ENCODE data around the gene PTPN9. TPM values are rescaled to one million over a fixed set of nuclear protein-coding genes. Genes with fewer than 3 reads are reported as not detected.

PTPN9 gene
- total and polyA plus RNA-seq, 2 of the 13 experiments (the other 11 are each of a cell fraction or from before 2014, with no cell fraction given) = 16.6 to 19.9 TPM

- no peak; the same call in 1 of the 2 replicates for TF ChIP-seq NFAT5 (CRISPR knock-in tag; IDR thresholded peaks at IDR 0.05)
- TF ChIP-seq KLF9 (CRISPR knock-in tag; IDR thresholded peaks at IDR 0.05; ENCODE audit: low read depth) = no peak
- no peak for TF ChIP-seq EP300 (IDR thresholded peaks at IDR 0.05; ENCODE audit: low read depth in 2 of 2, low read length in 2 of 2)
- no peak for TF ChIP-seq EP300 (CRISPR knock-in tag; IDR thresholded peaks at IDR 0.05; ENCODE audit: borderline replicate concordance)
- no peak for TF ChIP-seq SNRNP70 (IDR thresholded peaks at IDR 0.05; ENCODE audit: low read depth, low read length)
- TF ChIP-seq FOXO1 (CRISPR knock-in tag; IDR thresholded peaks at IDR 0.05) = no peak
- TF ChIP-seq UBTF (CRISPR knock-in tag; IDR thresholded peaks at IDR 0.05) = peak; percentile 15
- no peak for TF ChIP-seq ZNF446 (CRISPR knock-in tag; IDR thresholded peaks at IDR 0.05)
- 0 out of 2 replicates have a peak, but pooled peaks have one; percentile 5 for TF ChIP-seq AFF4 (CRISPR knock-in tag; IDR thresholded peaks at IDR 0.05)
- TF ChIP-seq HMGXB4 (CRISPR knock-in tag; IDR thresholded peaks at IDR 0.05; ENCODE audit: borderline replicate concordance in 1 of 2, low read depth in 1 of 2) = peak in 1 of 2 experiments; percentile 11; a peak in 2 of 4 replicates
- TF ChIP-seq ZNF550 (CRISPR knock-in tag; IDR thresholded peaks at IDR 0.05; ENCODE audit: borderline replicate concordance) = no peak; the same call in 1 of the 2 replicates
- 0 out of 2 replicates have a peak, but pooled peaks have one; percentile 5 for TF ChIP-seq ZNF629 (CRISPR knock-in tag; conservative IDR thresholded peaks at IDR 0.05)
- no peak for TF ChIP-seq ZMYM3 (CRISPR knock-in tag; IDR thresholded peaks at IDR 0.05)
- no peak for TF ChIP-seq ZNF879 (CRISPR knock-in tag; IDR thresholded peaks at IDR 0.05)
- no peak for TF ChIP-seq ZNF205 (CRISPR knock-in tag; IDR thresholded peaks at IDR 0.05)
These were observed 126.0 kb downstream of the PTPN9 start (continued) for GRCh38 chr15:75452865-75453702.

Measured in HepG2 (cell line).